GM23248 (cell line): ENCODE results near the gene ACOX3. TPM values are rescaled to one million over a fixed set of nuclear protein-coding genes. Genes with fewer than 3 reads are reported as not detected.

ENCODE experiments used
- DNase-seq: peaks from one replicate; pipeline ENCODE4 v3.0.0-alpha.2; 2015
- H2AFZ ChIP-seq: fragments of 200-600 bp; sonication (generic); 2 replicates; pipeline ENCODE4 v1.6.1; 2016; ENCODE audit warnings: antibody characterized with exemption
- H3F3A ChIP-seq: fragments of 200-600 bp; sonication (generic); 2 replicates; pipeline ENCODE4 v1.6.1; 2016; ENCODE audit warnings: mild to moderate bottlenecking, antibody characterized with exemption, mixed run types; ENCODE audit not compliant: insufficient read depth
- H3K27ac ChIP-seq: fragments of 200-600 bp; sonication (generic); 2 replicates; pipeline ENCODE4 v1.5.1; 2016; ENCODE audit warnings: mild to moderate bottlenecking
- H3K27me3 ChIP-seq: fragments of 200-600 bp; sonication (generic); replicated peaks from 2 replicates; pipeline ENCODE4 v1.6.1; 2016; ENCODE audit warnings: mild to moderate bottlenecking; ENCODE audit not compliant: insufficient read depth
- H3K36me3 ChIP-seq: fragments of 200-600 bp; sonication (generic); 2 replicates; pipeline ENCODE4 v1.6.1; 2016; ENCODE audit warnings: low read depth, mild to moderate bottlenecking
- H3K4me1 ChIP-seq: fragments of 200-600 bp; sonication (generic); 2 replicates; pipeline ENCODE4 v1.6.1; 2016; ENCODE audit warnings: mild to moderate bottlenecking; ENCODE audit not compliant: insufficient read depth
- H3K4me2 ChIP-seq: fragments of 200-600 bp; sonication (generic); one replicate; pipeline ENCODE4 v1.6.1; 2016; ENCODE audit warnings: mild to moderate bottlenecking; ENCODE audit not compliant: unreplicated experiment
- H3K4me3 ChIP-seq: fragments of 200-600 bp; sonication (generic); 2 replicates; pipeline ENCODE4 v1.5.1; 2016; ENCODE audit warnings: mild to moderate bottlenecking
- H3K79me2 ChIP-seq: fragments of 200-600 bp; sonication (generic); 2 replicates; pipeline ENCODE4 v1.6.1; 2016; ENCODE audit warnings: mild to moderate bottlenecking; ENCODE audit not compliant: insufficient read depth
- H3K9ac ChIP-seq: fragments of 200-600 bp; sonication (generic); 2 replicates; pipeline ENCODE4 v1.6.1; 2016; ENCODE audit warnings: mild to moderate bottlenecking
- H3K9me2 ChIP-seq: fragments of 200-600 bp; sonication (generic); 2 replicates; pipeline ENCODE4 v1.6.1; 2016; ENCODE audit warnings: mixed run types, mild to moderate bottlenecking, moderate library complexity; ENCODE audit not compliant: insufficient read depth
- H3K9me3 ChIP-seq: fragments of 200-600 bp; sonication (generic); one replicate; pipeline ENCODE4 v1.6.1; 2017; ENCODE audit warnings: low read depth
- H4K20me1 ChIP-seq: fragments of 200-600 bp; sonication (generic); 2 replicates; pipeline ENCODE4 v1.6.0; 2016; ENCODE audit not compliant: insufficient read depth
- EZH2 ChIP-seq: fragments of 200-600 bp; sonication (generic); IDR thresholded peaks from 2 replicates; pipeline ENCODE4 v1.6.1; 2018; ENCODE audit warnings: antibody characterized with exemption, mild to moderate bottlenecking; ENCODE audit not compliant: insufficient read depth, poor library complexity, severe bottlenecking
- EZH2phosphoT487 ChIP-seq: fragments of 200-600 bp; sonication (generic); IDR thresholded peaks from 2 replicates; pipeline ENCODE4 v1.6.1; 2018; ENCODE audit warnings: antibody characterized with exemption, moderate library complexity, mild to moderate bottlenecking, low read depth; ENCODE audit not compliant: insufficient read depth
- WGBS, 2 experiments: methylation state at CpG; one replicate each; pipeline ENCODE4 v1.1.6; 2015 to 2017; ENCODE audit warnings: low lambda C conversion rate in 2 of 2, low coverage in 1 of 2; ENCODE audit errors: missing lambda C conversion rate in 2 of 2; 5-methylcytosine and 5-hydroxymethylcytosine counted together
- in situ Hi-C: fragments of 300-500 bp; cut with MboI; formaldehyde crosslinking; loops from 2 replicates; pipeline ENCODE4 v1.15.0; 2020
- polyA plus RNA-seq: library from polyadenylated mRNA; unstranded; fragments of >200 nt; fragmentation: Nextera tagmentation; extraction: Ambion mirVana; gene quantifications from 2 replicates; pipeline ENCODE4 v1.2.1, GENCODE V29; 2016
- total RNA-seq: library from RNA; depleted of rRNA; stranded (reverse); fragments of >200 nt; shearing (Covaris generic); gene quantifications from 2 replicates; pipeline ENCODE4 v1.2.3, GENCODE V29; 2014

Gene ACOX3
- total and polyA plus RNA-seq, 2 experiments from 2014 or later: 24.7 to 33.8 TPM

- Histone ChIP-seq H3K9me2 (no peaks in the 10 kb centered on the region), H3K4me3 (no peak overlapping the region), H3F3A (no peaks in the 10 kb centered on the region), H3K27ac (no peak overlapping the region), H3K9me3 (no peaks in the 10 kb centered on the region), H3K79me2 (no peaks in the 10 kb centered on the region), H2AFZ (no peak overlapping the region), H3K4me1 (no peaks in the 10 kb centered on the region), H3K9ac (no peak overlapping the region), H3K36me3 (no peaks in the 10 kb centered on the region), H3K27me3 (no peaks in the 10 kb centered on the region), H3K4me2 (no peak overlapping the region), H4K20me1 (no peaks in the 10 kb centered on the region)
- no peak for TF ChIP-seq EZH2phosphoT487
- no peak for TF ChIP-seq EZH2
- in situ Hi-C loops: no loop called here
- WGBS, 2 experiments: 57 to 62% methylated on average over 8 of the region's 8 CpGs
- no peak for DNase-seq
Observed at GRCh38 chr4:8332891-8333331, 107.6 kb downstream of the ACOX3 start.

GRCh38 chr4:8332038-8332857 is 108.3 kb downstream of the ACOX3 start:
- Histone ChIP-seq H3K79me2 (no peaks in the 10 kb centered on the region), H4K20me1 (no peaks in the 10 kb centered on the region), H3K27me3 (no peaks in the 10 kb centered on the region), H3F3A (no peaks in the 10 kb centered on the region), H3K4me3 (no peak overlapping the region), H3K4me1 (no peaks in the 10 kb centered on the region), H3K27ac (no peak overlapping the region), H3K4me2 (no peak overlapping the region), H2AFZ (no peak overlapping the region), H3K9me2 (no peaks in the 10 kb centered on the region), H3K9me3 (no peaks in the 10 kb centered on the region), H3K9ac (no peak overlapping the region), H3K36me3 (no peaks in the 10 kb centered on the region)
- no peak for TF ChIP-seq EZH2phosphoT487
- TF ChIP-seq EZH2: no peak
- in situ Hi-C loops: no loop called here
- no peak for DNase-seq
- WGBS, 2 experiments: 65 to 77% methylated on average over 11 to 12 of the region's 12 CpGs

GRCh38 chr4:8331575-8331955 is 109.0 kb downstream of the ACOX3 start:
- no peak overlapping the region for H2AFZ ChIP-seq
- H3K27ac ChIP-seq: no peak overlapping the region
- WGBS, 2 experiments: 81 to 82% methylated on average over 6 of the region's 6 CpGs
- DNase-seq: no peak
- no peaks in the 10 kb centered on the region for H3K36me3 ChIP-seq
- no peaks in the 10 kb centered on the region for H3K4me1 ChIP-seq
- in situ Hi-C loops: no loop called here
- TF ChIP-seq EZH2phosphoT487: no peak
- TF ChIP-seq EZH2: no peak
- H3K79me2 ChIP-seq: no peaks in the 10 kb centered on the region
- no peak overlapping the region for H3K9ac ChIP-seq
- no peak overlapping the region for H3K4me3 ChIP-seq
- H3K9me2 ChIP-seq: no peaks in the 10 kb centered on the region
- no peak overlapping the region for H3K4me2 ChIP-seq
- no peaks in the 10 kb centered on the region for H3K9me3 ChIP-seq
- H4K20me1 ChIP-seq: no peaks in the 10 kb centered on the region
- no peaks in the 10 kb centered on the region for H3F3A ChIP-seq
- no peaks in the 10 kb centered on the region for H3K27me3 ChIP-seq

GRCh38 chr4:8330821-8331574 is 109.5 kb downstream of the ACOX3 start:
- no peak overlapping the region for H3K9ac ChIP-seq
- H3K4me1 ChIP-seq: peaks cover under 1% of the 10 kb centered on the region; the same call in 1 of the 2 replicates
- H2AFZ ChIP-seq: no peak overlapping the region
- no peaks in the 10 kb centered on the region for H4K20me1 ChIP-seq
- no peaks in the 10 kb centered on the region for H3K27me3 ChIP-seq
- in situ Hi-C loops: no loop called here
- H3K4me3 ChIP-seq: no peak overlapping the region
- no peaks in the 10 kb centered on the region for H3K79me2 ChIP-seq
- no peak overlapping the region for H3K4me2 ChIP-seq
- no peak overlapping the region for H3K27ac ChIP-seq
- no peak for TF ChIP-seq EZH2
- TF ChIP-seq EZH2phosphoT487: no peak
- H3K9me2 ChIP-seq: no peaks in the 10 kb centered on the region
- WGBS, 2 experiments: 31 to 39% methylated on average over 15 of the region's 15 CpGs
- no peaks in the 10 kb centered on the region for H3K9me3 ChIP-seq
- DNase-seq: peak; percentile 48
- H3K36me3 ChIP-seq: no peaks in the 10 kb centered on the region
- no peaks in the 10 kb centered on the region for H3F3A ChIP-seq
